Panc1 (cell line): ENCODE data around the gene FAM163B.

Source experiments
- SIN3A ChIP-seq: IDR thresholded peaks from 2 replicates; pipeline ENCODE4 v1.6.1; 2012; ENCODE audit warnings: low read depth, mild to moderate bottlenecking, low read length, moderate library complexity, borderline replicate concordance; ENCODE audit not compliant: insufficient read depth
- TF ChIP-seq, protein P1 (sequence below): fragments of 450-650 bp; IDR thresholded peaks from 2 replicates; pipeline ENCODE4 v1.5.1; 2017; ENCODE audit warnings: mild to moderate bottlenecking

DNA sequence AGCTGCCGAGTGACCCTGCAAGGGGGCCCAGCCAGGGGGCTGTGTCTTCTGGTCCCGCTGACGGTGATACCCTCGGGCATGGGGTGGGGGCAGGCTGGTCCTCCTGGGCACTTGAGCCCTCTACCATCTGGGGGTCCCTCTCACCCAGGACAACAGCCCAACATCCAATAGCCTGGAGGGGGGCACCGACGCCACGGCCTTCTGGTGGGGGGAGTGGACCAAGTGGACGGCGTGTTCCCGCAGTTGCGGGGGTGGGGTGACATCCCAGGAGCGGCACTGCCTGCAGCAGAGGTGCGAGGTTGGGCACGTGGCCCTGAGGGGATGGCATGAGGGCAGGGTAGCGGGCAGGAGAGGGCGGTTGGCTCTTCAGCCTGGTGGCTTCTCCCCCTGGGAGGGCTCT lies 71.9 kb downstream of the FAM163B start:
- no peak for TF ChIP-seq SIN3A
- TF ChIP-seq, protein P1, sequence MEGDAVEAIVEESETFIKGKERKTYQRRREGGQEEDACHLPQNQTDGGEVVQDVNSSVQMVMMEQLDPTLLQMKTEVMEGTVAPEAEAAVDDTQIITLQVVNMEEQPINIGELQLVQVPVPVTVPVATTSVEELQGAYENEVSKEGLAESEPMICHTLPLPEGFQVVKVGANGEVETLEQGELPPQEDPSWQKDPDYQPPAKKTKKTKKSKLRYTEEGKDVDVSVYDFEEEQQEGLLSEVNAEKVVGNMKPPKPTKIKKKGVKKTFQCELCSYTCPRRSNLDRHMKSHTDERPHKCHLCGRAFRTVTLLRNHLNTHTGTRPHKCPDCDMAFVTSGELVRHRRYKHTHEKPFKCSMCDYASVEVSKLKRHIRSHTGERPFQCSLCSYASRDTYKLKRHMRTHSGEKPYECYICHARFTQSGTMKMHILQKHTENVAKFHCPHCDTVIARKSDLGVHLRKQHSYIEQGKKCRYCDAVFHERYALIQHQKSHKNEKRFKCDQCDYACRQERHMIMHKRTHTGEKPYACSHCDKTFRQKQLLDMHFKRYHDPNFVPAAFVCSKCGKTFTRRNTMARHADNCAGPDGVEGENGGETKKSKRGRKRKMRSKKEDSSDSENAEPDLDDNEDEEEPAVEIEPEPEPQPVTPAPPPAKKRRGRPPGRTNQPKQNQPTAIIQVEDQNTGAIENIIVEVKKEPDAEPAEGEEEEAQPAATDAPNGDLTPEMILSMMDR: no peak
